ENCODE results near the gene VAT1L. TPM values are rescaled to one million over a fixed set of nuclear protein-coding genes. Genes with fewer than 3 reads are reported as not detected.

The VAT1L gene
- total and polyA plus RNA-seq, 3 donors from 2014 or later: 4.2 to 5.2 (median 4.6) TPM

DNA sequence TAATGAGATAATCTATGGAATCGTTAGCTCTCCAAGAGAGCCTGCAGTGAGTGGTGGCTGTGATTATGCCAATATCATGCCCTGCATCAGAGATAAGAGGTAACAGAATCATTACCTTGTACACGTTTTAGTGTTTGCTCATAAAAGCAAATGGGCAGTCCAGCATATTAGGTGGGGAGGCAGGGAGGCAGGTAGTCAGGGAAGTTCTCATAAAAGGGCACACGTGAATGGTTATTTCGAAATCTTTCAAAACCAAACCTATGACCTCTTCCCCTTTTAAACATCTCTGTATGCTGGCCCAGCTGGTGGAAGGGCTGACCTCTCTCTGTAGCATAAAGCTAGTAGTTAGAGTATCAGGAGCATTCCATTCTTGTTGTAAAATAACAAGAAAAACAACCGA, 51.7 kb downstream of the VAT1L start:
- Histone ChIP-seq H3K27me3 (no peaks in the 10 kb centered on the region), H3K27ac (no peak overlapping the region), H3K9me3 (no peaks in the 10 kb centered on the region), H3K36me3 (ENCODE audit: low read depth, missing control alignments) (no peaks in the 10 kb centered on the region), H3K4me1 (no peaks in the 10 kb centered on the region), H3K4me3 (no peak overlapping the region)
- intact Hi-C loops (cut with DNase I; ENCODE audit: low total_unique reads): no loop called here
- no peak for DNase-seq
- 52 to 68% methylated on average over 5 of the region's 5 CpGs for WGBS, 2 donors
- TF ChIP-seq, protein P1, sequence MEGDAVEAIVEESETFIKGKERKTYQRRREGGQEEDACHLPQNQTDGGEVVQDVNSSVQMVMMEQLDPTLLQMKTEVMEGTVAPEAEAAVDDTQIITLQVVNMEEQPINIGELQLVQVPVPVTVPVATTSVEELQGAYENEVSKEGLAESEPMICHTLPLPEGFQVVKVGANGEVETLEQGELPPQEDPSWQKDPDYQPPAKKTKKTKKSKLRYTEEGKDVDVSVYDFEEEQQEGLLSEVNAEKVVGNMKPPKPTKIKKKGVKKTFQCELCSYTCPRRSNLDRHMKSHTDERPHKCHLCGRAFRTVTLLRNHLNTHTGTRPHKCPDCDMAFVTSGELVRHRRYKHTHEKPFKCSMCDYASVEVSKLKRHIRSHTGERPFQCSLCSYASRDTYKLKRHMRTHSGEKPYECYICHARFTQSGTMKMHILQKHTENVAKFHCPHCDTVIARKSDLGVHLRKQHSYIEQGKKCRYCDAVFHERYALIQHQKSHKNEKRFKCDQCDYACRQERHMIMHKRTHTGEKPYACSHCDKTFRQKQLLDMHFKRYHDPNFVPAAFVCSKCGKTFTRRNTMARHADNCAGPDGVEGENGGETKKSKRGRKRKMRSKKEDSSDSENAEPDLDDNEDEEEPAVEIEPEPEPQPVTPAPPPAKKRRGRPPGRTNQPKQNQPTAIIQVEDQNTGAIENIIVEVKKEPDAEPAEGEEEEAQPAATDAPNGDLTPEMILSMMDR (IDR thresholded peaks at IDR 0.05): no peak
- no peak for TF ChIP-seq POLR2A (IDR thresholded peaks at IDR 0.05)

- no peak overlapping the region for H3K4me3 ChIP-seq
- 68 to 73% methylated on average over 6 of the region's 6 CpGs for WGBS, 2 donors
- no peak overlapping the region for H3K27ac ChIP-seq
- no peak for DNase-seq
- no peak for TF ChIP-seq POLR2A (IDR thresholded peaks at IDR 0.05)
- TF ChIP-seq, protein P1 (IDR thresholded peaks at IDR 0.05): no peak
- no peaks in the 10 kb centered on the region for H3K9me3 ChIP-seq
- H3K4me1 ChIP-seq: no peaks in the 10 kb centered on the region
- no peaks in the 10 kb centered on the region for H3K27me3 ChIP-seq
- H3K36me3 ChIP-seq (ENCODE audit: low read depth, missing control alignments): no peaks in the 10 kb centered on the region
- intact Hi-C loops (cut with DNase I; ENCODE audit: low total_unique reads): no loop called here
Measured at GRCh38 chr16:77840673-77841501, 52.5 kb downstream of the VAT1L start.

GRCh38 chr16:77841502-77841763, 53.1 kb downstream of the VAT1L start:
- DNase-seq: no peak
- Histone ChIP-seq H3K27me3 (no peaks in the 10 kb centered on the region), H3K9me3 (no peaks in the 10 kb centered on the region), H3K36me3 (ENCODE audit: low read depth, missing control alignments) (no peaks in the 10 kb centered on the region), H3K27ac (no peak overlapping the region), H3K4me1 (no peaks in the 10 kb centered on the region), H3K4me3 (no peak overlapping the region)
- intact Hi-C loops (cut with DNase I; ENCODE audit: low total_unique reads): no loop called here
- WGBS, 2 donors: 81 to 91% methylated on average over 3 of the region's 3 CpGs
- no peak for TF ChIP-seq POLR2A (IDR thresholded peaks at IDR 0.05)
- TF ChIP-seq, protein P1 (IDR thresholded peaks at IDR 0.05): no peak

DNA sequence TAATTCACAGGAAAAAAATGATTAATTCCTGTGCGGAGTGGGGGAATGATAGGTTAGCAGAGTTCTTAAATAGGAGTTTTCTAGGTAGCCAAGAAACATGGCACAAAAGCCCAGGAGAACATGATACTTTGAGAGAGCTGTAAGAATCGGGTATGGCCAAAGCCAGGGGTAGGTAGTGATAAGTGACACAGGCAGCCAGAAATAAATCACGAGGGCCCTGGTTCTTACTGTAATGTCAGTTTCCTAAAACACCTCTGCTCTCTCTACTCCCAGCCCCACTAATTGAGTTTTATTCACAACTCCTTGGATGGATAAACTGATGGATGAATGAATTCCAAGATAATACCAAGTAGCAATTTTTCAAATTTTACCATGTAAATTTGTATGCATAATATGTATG, 54.1 kb downstream of the VAT1L start:
- no peak for DNase-seq
- TF ChIP-seq, protein P1 (IDR thresholded peaks at IDR 0.05): no peak
- no peak for TF ChIP-seq POLR2A (IDR thresholded peaks at IDR 0.05)
- H3K36me3 ChIP-seq (ENCODE audit: low read depth, missing control alignments): no peaks in the 10 kb centered on the region
- H3K27ac ChIP-seq: no peak overlapping the region
- H3K9me3 ChIP-seq: no peaks in the 10 kb centered on the region
- WGBS, 2 donors: 91 to 93% methylated on average over 3 of the region's 3 CpGs
- H3K4me1 ChIP-seq: no peaks in the 10 kb centered on the region
- H3K4me3 ChIP-seq: no peak overlapping the region
- H3K27me3 ChIP-seq: no peaks in the 10 kb centered on the region
- intact Hi-C loops (cut with DNase I; ENCODE audit: low total_unique reads): no loop called here

GRCh38 chr16:77843405-77843804, 55.0 kb downstream of the VAT1L start:
- no peak overlapping the region for H3K27ac ChIP-seq
- no peaks in the 10 kb centered on the region for H3K9me3 ChIP-seq
- 18 to 47% methylated on average over 3 of the region's 3 CpGs for WGBS, 2 donors
- no peak for TF ChIP-seq POLR2A (IDR thresholded peaks at IDR 0.05)
- TF ChIP-seq, protein P1 (IDR thresholded peaks at IDR 0.05): no peak
- H3K4me3 ChIP-seq: no peak overlapping the region
- H3K4me1 ChIP-seq: no peaks in the 10 kb centered on the region
- no peak for DNase-seq
- intact Hi-C loops (cut with DNase I; ENCODE audit: low total_unique reads): no loop called here
- no peaks in the 10 kb centered on the region for H3K36me3 ChIP-seq (ENCODE audit: low read depth, missing control alignments)
- H3K27me3 ChIP-seq: no peaks in the 10 kb centered on the region

Measured in testis (tissue), 3 donors.